HG02852 (cell line): ENCODE data around the gene MORC1.
"Not testable (repeated sequence)": the region's sequence is repeated elsewhere in the genome, so short reads cannot be mapped to it uniquely, and the experiment has no call there.

Experiments used
- ATAC-seq: cut with Tn5 transposase; IDR thresholded peaks from one replicate; pipeline ENCODE4 v1.9.1; 2021; ENCODE audit warnings: mild to moderate bottlenecking, moderate library complexity; ENCODE audit not compliant: unreplicated experiment

Gene MORC1

GRCh38 chr3:109117939-109118338 lies at the start of gene MORC1:
TSS of gene MORC1 (minus strand) at chr3:109118134. CDS start at chr3:109118059, 75 bp downstream.
- ATAC-seq: no peak

GRCh38 chr3:109165905-109166304 lies 48.0 kb upstream of the MORC1 start:
- ATAC-seq: no peak

- no peak for ATAC-seq
These were observed 43.7 kb upstream of the MORC1 start for GRCh38 chr3:109161487-109162123.

- no peak for ATAC-seq
These were observed 37.9 kb upstream of the MORC1 start for GRCh38 chr3:109155828-109156227.

GRCh38 chr3:109154979-109155378 lies 37.0 kb upstream of the MORC1 start:
- no peak for ATAC-seq

- ATAC-seq: no peak
These were observed 34.4 kb upstream of the MORC1 start for GRCh38 chr3:109152320-109152719.

GRCh38 chr3:109149078-109149477 lies 31.1 kb upstream of the MORC1 start:
- ATAC-seq: no peak

GRCh38 chr3:109143646-109144045 lies 25.7 kb upstream of the MORC1 start:
- ATAC-seq: no peak

GRCh38 chr3:109140318-109140717 lies 22.4 kb upstream of the MORC1 start:
- no peak for ATAC-seq

- ATAC-seq: no peak
These were observed 19.8 kb upstream of the MORC1 start for GRCh38 chr3:109137761-109138160.

GRCh38 chr3:109136523-109136922 lies 18.6 kb upstream of the MORC1 start, which contains the start of gene C3orf85:
TSS of gene C3orf85 (plus strand) at chr3:109136719. CDS start at chr3:109136848, 129 bp downstream.
- ATAC-seq: no peak

GRCh38 chr3:109133474-109133816 lies 15.5 kb upstream of the MORC1 start:
- not testable (repeated sequence) for ATAC-seq

- ATAC-seq: no peak
These were observed 15.0 kb upstream of the MORC1 start for GRCh38 chr3:109132801-109133473.

- ATAC-seq: no peak
These were observed 13.3 kb upstream of the MORC1 start for GRCh38 chr3:109131276-109131675.

GRCh38 chr3:109127553-109127952 lies 9.6 kb upstream of the MORC1 start:
- no peak for ATAC-seq

- no peak for ATAC-seq
These were observed 8.0 kb upstream of the MORC1 start for GRCh38 chr3:109125902-109126301.

- ATAC-seq: no peak
These were observed 4.8 kb upstream of the MORC1 start for GRCh38 chr3:109122690-109123089.

- no peak for ATAC-seq
These were observed 650 bp upstream of the MORC1 start for GRCh38 chr3:109118584-109118983.

GRCh38 chr3:109116031-109116430 lies 1.9 kb downstream of the MORC1 start:
- ATAC-seq: no peak

GRCh38 chr3:109115451-109115850 lies 2.5 kb downstream of the MORC1 start:
- ATAC-seq: no peak

GRCh38 chr3:109114746-109115145 lies 3.2 kb downstream of the MORC1 start:
- no peak for ATAC-seq

GRCh38 chr3:109112946-109113760 lies 4.8 kb downstream of the MORC1 start:
- no peak for ATAC-seq
